Calu3 (cell line): ENCODE results near the gene FBP1. TPM values are rescaled to one million over a fixed set of nuclear protein-coding genes. Genes with fewer than 3 reads are reported as not detected.

Source experiments
- Bru-seq: library from RNA; stranded (reverse); fragments of 400-500 nt; gene quantifications from one replicate; lab custom pipeline; 2021; lab: Mats Ljungman, UMichigan
- BruChase-seq, 2 experiments: library from RNA; stranded (reverse); fragments of 400-500 nt; gene quantifications; one replicate each; lab custom pipeline; 2021; lab: Mats Ljungman, UMichigan
- BruUV-seq: library from RNA; stranded (reverse); fragments of 400-500 nt; replicated peaks from 2 replicates; lab custom pipeline; 2021; lab: Mats Ljungman, UMichigan
- CTCF ChIA-PET: fragments of 300-600 bp; sonication (Branson Sonifier 250); formaldehyde crosslinking; loops from one replicate; lab custom pipeline; 2022; ENCODE audit warnings: antibody characterized with exemption; lab: Charles Lee
- DNase-seq: peaks from one replicate; pipeline ENCODE4 v3.0.0; 2022
- H3K27ac Mint-ChIP-seq: one replicate; pipeline ENCODE4 v1.8.0; 2022; ENCODE audit warnings: mixed read lengths; ENCODE audit not compliant: unreplicated experiment
- H3K27me3 Mint-ChIP-seq: one replicate; pipeline ENCODE4 v1.8.0; 2022; ENCODE audit warnings: mixed read lengths; ENCODE audit not compliant: unreplicated experiment
- H3K36me3 Mint-ChIP-seq: one replicate; pipeline ENCODE4 v1.8.0; 2022; ENCODE audit warnings: mild to moderate bottlenecking, moderate library complexity, mixed read lengths; ENCODE audit not compliant: insufficient read depth, unreplicated experiment
- H3K4me1 Mint-ChIP-seq: one replicate; pipeline ENCODE4 v1.8.0; 2022; ENCODE audit warnings: mild to moderate bottlenecking, low read depth, mixed read lengths; ENCODE audit not compliant: unreplicated experiment
- H3K4me3 Mint-ChIP-seq: one replicate; pipeline ENCODE4 v1.8.0; 2022; ENCODE audit warnings: mild to moderate bottlenecking, low read depth, moderate library complexity, mixed read lengths; ENCODE audit not compliant: unreplicated experiment
- H3K9me3 Mint-ChIP-seq: one replicate; pipeline ENCODE4 v1.8.0; 2022; ENCODE audit warnings: low read depth, mixed read lengths; ENCODE audit not compliant: unreplicated experiment
- intact Hi-C: fragments of 100-400 bp; cut with micrococcal nuclease; formaldehyde crosslinking; loops from one replicate; pipeline ENCODE4 v1.10.0; 2022; ENCODE audit not compliant: unreplicated experiment
- long read RNA-seq: library from polyadenylated mRNA; stranded (forward); transcript quantifications from one replicate; pipeline ENCODE4 v2.0.0, GENCODE V29; 2022
- total RNA-seq: library from RNA; stranded (reverse); gene quantifications from 2 replicates; pipeline ENCODE4 v1.2.3, GENCODE V29; 2022
- TF ChIP-seq, protein P1 (sequence below): fragments of 200-600 bp; IDR thresholded peaks from one replicate; pipeline ENCODE4 v1.8.0; 2022; ENCODE audit warnings: antibody characterized with exemption; ENCODE audit not compliant: unreplicated experiment

FBP1 gene
- 6.5 and 7.7 TPM in 2 replicates for total RNA-seq
- Bru-seq, nascent RNA = percentile 32 among the genes with signal in this experiment
- BruChase-seq, experiment 1, labeled RNA remaining after a 6-hour chase = percentile 34 among the genes with signal in this experiment
- percentile 31 among the genes with signal in this experiment for BruChase-seq, experiment 2, labeled RNA remaining after a 2-hour chase
- long read RNA-seq, transcript FBP1-201 (7 exons, 1,462 nt) = major isoform, 6 of 8 reads
- long read RNA-seq, partial matches to known transcripts = 0 of 8 reads
- long read RNA-seq, other reads (novel, unspliced or antisense) = 2 of 8 reads

DNA sequence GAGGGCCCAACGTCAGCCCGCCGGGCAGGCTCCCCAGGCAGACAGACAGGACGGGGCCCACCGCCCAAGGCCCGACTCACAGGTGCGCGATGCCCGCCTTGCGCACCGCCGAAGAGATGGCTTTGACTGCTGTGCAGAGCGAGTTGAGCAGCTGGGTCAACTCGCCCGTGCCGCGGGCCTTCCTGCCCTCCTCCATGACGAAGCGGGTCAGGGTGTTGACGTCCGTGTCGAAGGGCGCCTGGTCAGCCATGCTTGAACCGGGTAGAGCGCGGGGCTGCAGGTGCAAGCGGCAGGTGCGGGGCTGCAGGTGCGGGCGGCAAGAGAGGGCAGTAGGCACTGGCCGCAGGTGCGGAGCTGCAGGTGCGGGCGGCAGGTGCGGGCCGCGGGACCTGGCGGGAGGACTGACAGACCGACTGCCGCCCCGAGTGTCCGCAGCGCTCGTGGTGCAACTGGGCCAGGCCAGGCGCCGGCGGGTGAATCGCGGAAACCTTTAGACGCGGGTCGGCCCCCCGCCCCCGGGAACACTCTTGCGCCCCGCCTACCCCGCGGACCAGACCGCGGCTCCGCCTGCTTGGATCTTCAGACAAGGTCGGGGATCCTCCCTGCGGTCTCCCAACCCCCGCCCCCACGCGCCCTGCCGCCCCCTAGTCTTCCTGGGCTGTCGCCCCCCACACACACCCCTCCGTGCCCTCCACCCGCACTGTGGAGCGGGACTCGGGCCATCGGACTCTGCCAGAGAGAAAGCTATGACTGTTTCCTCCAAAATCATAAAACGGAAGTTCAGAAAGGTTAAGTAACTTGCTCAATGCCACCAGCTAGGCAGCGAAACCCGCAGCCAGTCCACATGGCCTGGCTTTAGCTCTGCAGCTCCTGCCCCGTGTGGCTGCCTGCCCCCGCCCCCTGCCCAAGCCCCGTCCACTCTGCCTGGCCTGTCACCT, at the start of gene FBP1:
Gene FBP1 (minus strand): TSS at position 458 of the 938 bp plus-strand sequence. CDS start 208 bp downstream, at position 250.
- Mint-ChIP-seq H3K4me1 (peaks cover 10% of the 10 kb centered on the region), H3K4me3 (peak within 1 kb of the TSS; percentile 84), H3K27me3 (peaks cover 13% of the 10 kb centered on the region), H3K27ac (peak within 1 kb of the TSS; percentile 56), H3K9me3 (no peaks in the 10 kb centered on the region), H3K36me3 (peaks cover 16% of the 10 kb centered on the region)
- intact Hi-C loops = no loop called here
- CTCF ChIA-PET = interaction anchor here (0.6 to 1.5 kb wide), 5 partner anchors 9 to 677 kb away, joined by 3 to 8 read pairs (median 3); partner anchors contain the start of gene AOPEP
- DNase-seq = peak; percentile 25
- TF ChIP-seq, protein P1, sequence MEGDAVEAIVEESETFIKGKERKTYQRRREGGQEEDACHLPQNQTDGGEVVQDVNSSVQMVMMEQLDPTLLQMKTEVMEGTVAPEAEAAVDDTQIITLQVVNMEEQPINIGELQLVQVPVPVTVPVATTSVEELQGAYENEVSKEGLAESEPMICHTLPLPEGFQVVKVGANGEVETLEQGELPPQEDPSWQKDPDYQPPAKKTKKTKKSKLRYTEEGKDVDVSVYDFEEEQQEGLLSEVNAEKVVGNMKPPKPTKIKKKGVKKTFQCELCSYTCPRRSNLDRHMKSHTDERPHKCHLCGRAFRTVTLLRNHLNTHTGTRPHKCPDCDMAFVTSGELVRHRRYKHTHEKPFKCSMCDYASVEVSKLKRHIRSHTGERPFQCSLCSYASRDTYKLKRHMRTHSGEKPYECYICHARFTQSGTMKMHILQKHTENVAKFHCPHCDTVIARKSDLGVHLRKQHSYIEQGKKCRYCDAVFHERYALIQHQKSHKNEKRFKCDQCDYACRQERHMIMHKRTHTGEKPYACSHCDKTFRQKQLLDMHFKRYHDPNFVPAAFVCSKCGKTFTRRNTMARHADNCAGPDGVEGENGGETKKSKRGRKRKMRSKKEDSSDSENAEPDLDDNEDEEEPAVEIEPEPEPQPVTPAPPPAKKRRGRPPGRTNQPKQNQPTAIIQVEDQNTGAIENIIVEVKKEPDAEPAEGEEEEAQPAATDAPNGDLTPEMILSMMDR = no peak
- BruUV-seq = no TSS peak

DNA sequence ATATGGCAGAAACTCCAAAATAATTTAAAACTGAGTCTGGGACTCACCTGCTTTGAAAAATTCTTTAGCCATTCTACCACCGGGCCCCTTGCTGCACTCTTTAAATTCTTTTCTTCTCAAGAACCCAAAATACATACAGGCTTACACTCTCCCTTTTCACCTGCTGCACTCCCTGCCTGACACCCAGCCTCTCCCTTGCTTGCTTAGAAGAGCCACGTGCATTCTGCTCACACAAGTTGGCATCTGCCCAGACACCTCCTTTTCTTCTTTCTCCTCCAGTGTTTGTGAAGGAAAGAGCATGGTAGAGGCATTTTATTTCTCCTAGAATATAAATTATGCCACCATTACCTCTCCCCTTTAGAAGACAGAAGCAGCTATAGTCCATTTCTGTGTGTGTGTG, 48.1 kb upstream of the FBP1 start:
- no peaks in the 10 kb centered on the region for H3K27me3 Mint-ChIP-seq
- CTCF ChIA-PET = no interaction called here
- no peak for DNase-seq
- no peak overlapping the region for H3K27ac Mint-ChIP-seq
- H3K36me3 Mint-ChIP-seq = no peaks in the 10 kb centered on the region
- intact Hi-C loops = no loop called here
- no TSS peak for BruUV-seq
- TF ChIP-seq, protein P1 = no peak
- no peaks in the 10 kb centered on the region for H3K4me1 Mint-ChIP-seq
- H3K4me3 Mint-ChIP-seq = no peak overlapping the region
- H3K9me3 Mint-ChIP-seq = no peaks in the 10 kb centered on the region

DNA sequence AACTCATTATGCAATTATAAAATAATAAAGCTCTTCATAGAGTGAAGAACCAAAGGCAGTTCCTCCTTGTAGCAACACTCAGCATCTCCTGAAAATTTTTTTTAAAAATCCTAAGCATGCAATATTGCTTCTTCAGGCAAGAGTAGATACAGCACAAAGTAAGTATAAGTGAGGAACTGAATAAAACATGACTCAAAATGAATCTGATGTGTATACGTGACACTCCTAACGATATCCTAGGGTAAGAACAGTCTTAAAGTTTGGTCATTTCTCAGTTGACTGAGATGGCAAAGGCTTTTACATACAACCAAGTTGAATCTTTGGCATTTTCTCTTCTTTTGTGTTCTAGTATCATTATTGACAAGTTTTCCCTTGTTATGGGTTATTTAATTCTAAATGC, 46.0 kb upstream of the FBP1 start:
- no peak for DNase-seq
- TF ChIP-seq, protein P1 = no peak
- H3K9me3 Mint-ChIP-seq = no peaks in the 10 kb centered on the region
- H3K4me1 Mint-ChIP-seq = peaks cover 9% of the 10 kb centered on the region
- CTCF ChIA-PET = no interaction called here
- H3K27me3 Mint-ChIP-seq = no peaks in the 10 kb centered on the region
- BruUV-seq = no TSS peak
- H3K4me3 Mint-ChIP-seq = no peak overlapping the region
- no peak overlapping the region for H3K27ac Mint-ChIP-seq
- H3K36me3 Mint-ChIP-seq = no peaks in the 10 kb centered on the region
- intact Hi-C loops = no loop called here

DNA sequence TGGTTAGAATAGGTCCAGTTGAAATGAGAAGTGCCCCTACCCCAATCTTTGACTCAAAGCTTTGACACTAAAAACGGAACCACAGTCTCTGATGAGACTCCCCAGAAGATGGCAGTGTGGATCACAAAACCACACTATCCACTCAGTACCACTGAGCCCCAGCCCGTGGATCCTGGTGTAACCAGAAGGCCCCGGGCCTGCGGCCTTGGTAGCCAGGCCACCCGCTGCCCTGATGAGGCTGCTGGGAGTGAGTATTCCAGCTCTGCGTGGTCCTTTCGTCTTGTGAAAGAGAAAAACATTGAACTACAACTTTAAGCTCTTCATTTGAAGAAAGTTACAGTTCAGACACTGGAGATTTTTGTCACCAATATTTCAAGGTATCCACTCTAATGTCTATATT, 42.2 kb upstream of the FBP1 start:
- intact Hi-C loops = loop anchor here (1.0 to 5.0 kb wide), 2 partner anchors 101 to 450 kb away; no protein-coding TSS in a partner anchor
- Mint-ChIP-seq H3K36me3 (no peaks in the 10 kb centered on the region), H3K27me3 (peaks cover 12% of the 10 kb centered on the region), H3K4me1 (peaks cover 9% of the 10 kb centered on the region), H3K9me3 (no peaks in the 10 kb centered on the region), H3K4me3 (no peak overlapping the region), H3K27ac (no peak overlapping the region)
- no TSS peak for BruUV-seq
- TF ChIP-seq, protein P1 = peak; percentile 37
- CTCF ChIA-PET = interaction anchor here (0.6 to 2.0 kb wide), 10 partner anchors 11 to 486 kb away, joined by 3 to 11 read pairs (median 4); partner anchors contain the start of gene PCAT7
- DNase-seq = peak; percentile 66
